H1 (cell line): ENCODE data around the gene ETF1. TPM values are rescaled to one million over a fixed set of nuclear protein-coding genes. Genes with fewer than 3 reads are reported as not detected.

Experiments
- ATF2 ChIP-seq: IDR thresholded peaks from 2 replicates; pipeline ENCODE4 v1.6.1; 2012; ENCODE audit warnings: low read length, inconsistent platforms
- CHD7 ChIP-seq: fragments of 300-600 bp; sonication (generic); IDR thresholded peaks from 2 replicates; pipeline ENCODE4 v1.7.1; 2012; ENCODE audit warnings: low read length, moderate library complexity, mild to moderate bottlenecking, inconsistent platforms; ENCODE audit not compliant: insufficient replicate concordance
- EGR1 ChIP-seq: IDR thresholded peaks from 2 replicates; pipeline ENCODE4 v1.6.1; 2011; ENCODE audit warnings: low read depth, low read length, borderline replicate concordance
- polyA plus RNA-seq, 7 experiments: library from polyadenylated mRNA; depleted of rRNA in 3 of 7; stranded (reverse) in 5 of 7; unstranded in 2 of 7; fragments of >200 nt in 5 of 7; fragments of 200-250 nt in 2 of 7; gene quantifications; 1 replicate in 5 of 7; 2 replicates in 1 of 7; 4 replicates in 1 of 7; pipeline versions ENCODE4 v1.2.1 to v1.2.3, GENCODE V29; 2011 to 2013; ENCODE audit warnings: missing spikeins in 2 of 7, mixed read lengths in 2 of 7
- total RNA-seq: library from RNA; stranded (reverse); fragmentation: NEBNext Ultra II Directional; extraction: Animal tissue kit (Norgen Biotek cat#: 25700); gene quantifications from 2 replicates; pipeline ENCODE4 v1.2.1, GENCODE V29; 2021

ETF1 gene
- total and polyA plus RNA-seq, 2 of the 8 experiments (the other 6 are each of a cell fraction or from before 2014, with no cell fraction given) = 50.5 to 168 TPM

GRCh38 chr5:138459311-138459933 lies 83.6 kb downstream of the ETF1 start (continued):
- TF ChIP-seq CHD7 (no peak), EGR1 (no peak), ATF2 (no peak)
